Forelimb muscle (tissue), 1 donor: ENCODE measurements around the gene TTC7B. TPM values are rescaled to one million over a fixed set of nuclear protein-coding genes. Genes with fewer than 3 reads are reported as not detected.

Source experiments
- DNase-seq: peaks from one replicate; pipeline ENCODE4 v3.0.0-alpha.2; 2013; ENCODE audit warnings: low read depth
- polyA plus RNA-seq: library from polyadenylated mRNA; unstranded; fragments of 120-200 nt; gene quantifications from one replicate; pipeline ENCODE4 v1.2.1, GENCODE V29; 2013; ENCODE audit not compliant: insufficient read length

The TTC7B gene
- polyA plus RNA-seq, 1 donor, result 33.2 TPM

DNA sequence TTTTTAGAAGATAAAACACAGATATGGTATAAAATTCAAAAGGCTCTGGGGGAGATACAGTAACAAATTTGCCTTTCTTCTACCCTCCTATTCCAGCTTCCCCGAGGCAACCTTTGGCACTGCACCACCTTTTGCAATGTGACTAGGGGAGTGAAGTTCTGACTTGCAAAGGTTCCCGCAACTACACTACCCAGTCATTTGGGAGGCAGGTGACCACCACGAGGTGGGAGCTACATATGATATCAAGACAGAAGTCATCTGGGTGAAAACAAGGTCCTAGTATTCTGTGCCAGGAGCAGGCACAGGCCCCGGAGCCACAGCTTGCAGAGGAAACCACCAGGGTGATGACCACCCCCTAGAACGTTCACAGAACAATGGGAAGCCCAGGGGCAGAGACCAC, 141.5 kb downstream of the TTC7B start:
- DNase-seq, result no peak

- no peak for DNase-seq
Measured at GRCh38 chr14:90674043-90674670, 142.1 kb downstream of the TTC7B start.

DNA sequence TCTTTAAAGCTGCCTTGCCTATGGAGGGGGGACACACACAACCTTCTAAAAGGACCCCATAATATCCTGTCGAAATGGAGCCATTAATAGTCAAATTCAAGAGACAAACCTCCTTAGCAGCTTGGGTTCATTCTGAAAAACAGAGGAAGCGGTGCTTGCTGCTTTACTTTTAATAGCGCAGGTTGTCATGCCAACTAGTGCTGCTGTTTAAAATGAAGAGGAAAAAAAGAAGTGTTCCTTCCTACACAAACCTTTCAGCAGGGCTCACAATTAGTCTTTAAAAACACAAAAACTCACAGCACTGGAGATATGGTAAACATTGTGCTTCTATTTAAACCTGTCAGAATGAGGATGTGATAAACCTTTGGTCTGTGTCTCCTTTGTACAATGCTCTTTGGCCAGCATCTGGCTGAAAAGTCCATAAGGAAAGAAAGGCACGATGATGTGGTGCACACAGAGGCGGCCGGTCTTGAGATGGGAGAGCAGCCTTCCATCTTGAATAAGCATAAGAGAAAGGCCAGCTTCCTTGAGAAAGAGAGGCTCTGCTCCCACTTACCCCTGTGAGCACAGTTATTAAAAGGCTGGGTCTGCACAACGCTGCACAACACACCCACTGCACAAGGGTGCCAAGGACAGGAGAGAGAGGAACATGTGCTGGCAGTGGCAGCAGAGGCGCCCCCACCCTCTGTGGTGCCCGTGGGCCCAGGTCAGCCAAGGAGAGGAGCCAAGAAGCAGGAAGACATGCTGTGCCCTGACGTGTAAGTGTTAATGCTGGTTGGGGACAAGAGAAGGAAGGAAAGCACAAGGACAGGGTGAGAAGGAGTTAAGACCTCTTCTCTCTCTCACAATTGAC, 144.6 kb downstream of the TTC7B start:
- no peak for DNase-seq

DNA sequence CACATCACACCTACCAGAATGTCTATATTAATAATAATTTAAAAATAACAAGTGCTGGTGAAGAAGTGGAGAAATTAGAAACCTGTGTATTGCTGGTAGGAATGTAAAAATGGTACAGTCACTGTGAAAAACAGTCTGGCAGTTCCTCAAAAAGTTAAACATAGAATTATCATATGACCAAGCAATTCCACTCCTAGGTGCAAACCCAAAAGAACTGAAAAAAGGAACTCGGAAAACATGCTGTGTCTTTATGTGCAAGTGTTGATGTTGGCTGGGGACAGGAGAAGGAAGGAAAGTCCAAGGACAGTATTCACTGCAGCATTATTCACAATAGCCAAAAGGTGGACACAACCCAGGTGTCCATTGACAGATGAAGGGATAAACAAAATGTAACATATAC, 146.5 kb downstream of the TTC7B start:
- DNase-seq, result no peak

- no peak for DNase-seq
Measured at GRCh38 chr14:90666571-90666970, 149.7 kb downstream of the TTC7B start.

GRCh38 chr14:90665321-90666000, 150.8 kb downstream of the TTC7B start:
- no peak for DNase-seq

DNA sequence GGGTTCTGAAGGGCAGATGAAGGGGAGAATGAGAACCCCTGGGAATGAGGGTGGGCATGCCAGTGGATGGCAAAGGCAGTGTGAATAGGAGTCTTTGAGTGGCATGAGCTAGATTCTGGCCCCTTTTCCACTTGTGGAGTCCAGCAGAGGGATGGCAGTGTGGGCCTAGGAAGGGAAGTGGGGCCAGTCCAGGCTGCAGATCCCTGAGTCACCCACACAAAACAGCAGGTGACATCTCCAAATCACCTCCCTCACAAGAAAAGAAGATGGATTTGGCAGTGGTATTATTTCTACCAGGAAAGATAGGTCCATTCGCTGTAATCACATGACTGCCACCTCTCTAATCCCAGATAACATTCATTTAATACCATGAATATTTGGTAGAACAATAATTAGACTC, 151.3 kb downstream of the TTC7B start:
- no peak for DNase-seq

- no peak for DNase-seq
Measured at GRCh38 chr14:90663680-90664079, 152.6 kb downstream of the TTC7B start.

DNA sequence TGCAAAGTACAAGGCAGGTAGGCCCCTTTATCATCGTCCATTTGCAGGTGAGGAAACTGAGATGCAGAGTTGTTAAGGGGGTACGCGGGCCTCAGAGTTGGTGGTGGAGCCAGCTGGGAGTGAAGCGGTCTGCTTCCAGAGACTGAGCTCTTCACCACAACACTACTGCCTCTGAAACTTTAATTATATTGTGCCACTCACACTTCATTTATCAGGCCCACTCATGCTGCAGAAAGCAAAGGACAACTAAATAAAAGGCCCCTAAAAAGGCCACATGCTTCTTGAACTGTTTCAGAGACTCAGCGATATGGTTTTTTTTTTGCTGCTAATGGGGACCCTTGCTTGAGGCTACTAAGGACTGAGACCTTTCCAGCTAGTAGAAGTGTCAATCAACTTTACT, 153.1 kb downstream of the TTC7B start:
- DNase-seq, result no peak

DNA sequence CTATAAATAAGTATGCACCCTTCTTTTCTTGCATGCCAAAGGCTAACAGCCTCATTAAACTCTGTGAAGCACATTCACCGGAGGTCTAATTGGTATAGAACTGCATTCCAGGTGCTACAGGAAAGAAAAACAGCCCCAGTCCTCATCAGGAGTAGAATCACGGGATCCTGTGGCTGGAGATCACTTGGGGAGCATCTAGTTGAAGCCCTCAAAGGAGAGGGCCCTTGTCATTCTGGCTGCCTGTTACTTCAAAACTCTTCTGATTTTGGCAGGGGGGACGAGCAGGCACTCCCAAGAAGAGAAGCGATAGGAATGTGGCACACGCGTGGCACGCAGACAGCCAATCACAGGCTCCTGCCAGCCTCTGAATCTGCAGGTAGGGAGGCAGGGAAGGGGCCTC, 154.4 kb downstream of the TTC7B start:
- DNase-seq, result no peak

GRCh38 chr14:90660865-90661570, 155.2 kb downstream of the TTC7B start:
- no peak for DNase-seq

DNA sequence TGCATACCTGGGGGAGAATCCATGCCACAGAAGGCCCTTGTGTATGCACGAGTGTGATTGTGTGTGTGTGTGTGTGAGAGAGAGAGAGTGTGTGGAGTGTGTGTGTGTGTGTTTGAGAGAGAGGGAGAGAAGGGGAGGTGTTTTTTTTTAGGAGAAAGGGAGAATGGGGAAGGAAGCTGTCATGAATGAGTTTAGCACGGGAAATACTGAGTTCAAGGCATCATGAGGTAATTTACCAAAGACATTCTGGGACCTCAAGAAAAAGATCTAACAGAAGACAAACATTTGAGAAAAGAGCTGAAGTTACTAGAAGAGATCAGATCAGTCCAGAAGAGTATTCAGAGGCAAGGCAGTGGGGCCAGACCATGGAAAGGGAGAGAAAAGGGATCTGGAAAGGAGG, 157.1 kb downstream of the TTC7B start:
- DNase-seq, result no peak

GRCh38 chr14:90658541-90658967, 157.7 kb downstream of the TTC7B start:
- DNase-seq, result no peak

GRCh38 chr14:90656973-90657372, 159.3 kb downstream of the TTC7B start:
- no peak for DNase-seq

- DNase-seq, result no peak
Measured at GRCh38 chr14:90655829-90656228, 160.4 kb downstream of the TTC7B start.

GRCh38 chr14:90654831-90655276, 161.4 kb downstream of the TTC7B start:
- DNase-seq, result no peak

DNA sequence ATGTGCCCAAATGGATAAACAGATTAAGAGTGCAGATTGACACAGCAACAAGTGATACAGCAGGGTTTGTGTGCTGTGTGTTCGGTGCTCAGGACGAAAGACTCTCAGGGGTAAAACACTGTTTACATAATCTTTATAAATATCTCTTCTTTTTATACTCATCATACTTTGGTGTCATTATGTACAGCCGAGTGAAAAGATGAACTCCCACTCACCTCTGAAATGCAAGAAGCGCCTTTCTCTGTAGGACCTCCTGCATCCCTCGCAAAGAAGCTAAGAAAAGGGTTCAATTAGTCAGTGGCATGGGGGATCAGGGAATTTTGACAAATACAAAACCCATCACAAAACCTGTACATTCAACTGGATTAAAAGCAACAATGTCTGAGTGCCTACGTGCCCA, 163.6 kb downstream of the TTC7B start:
- no peak for DNase-seq

- no peak for DNase-seq
Measured at GRCh38 chr14:90651976-90652560, 164.2 kb downstream of the TTC7B start.

- DNase-seq, result no peak
Measured at GRCh38 chr14:90651271-90651804, 164.9 kb downstream of the TTC7B start.

- no peak for DNase-seq
Measured at GRCh38 chr14:90649557-90650135, 166.6 kb downstream of the TTC7B start.

DNA sequence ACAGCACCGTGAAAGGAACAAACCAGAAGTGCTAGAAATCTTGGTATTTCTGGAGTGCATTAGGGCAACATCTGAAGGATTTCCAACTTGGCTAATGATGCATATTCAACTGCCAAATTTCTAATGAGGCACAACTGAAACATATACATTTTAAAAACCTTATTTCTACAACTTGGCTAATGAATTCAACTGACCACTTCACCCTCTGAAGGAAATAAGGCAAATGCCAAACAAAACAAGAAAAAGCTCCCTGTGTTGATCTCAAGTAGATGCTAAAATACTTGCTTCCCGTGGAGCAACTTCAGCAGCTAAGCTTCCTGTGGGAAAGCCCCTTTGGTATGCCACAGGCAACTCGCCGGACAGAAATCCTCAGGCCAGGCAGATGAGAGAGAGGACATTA, 167.1 kb downstream of the TTC7B start:
- DNase-seq, result no peak
